HG03439 (cell line): ENCODE measurements around the gene SLC25A29.
"Not testable (repeated sequence)": the region's sequence is repeated elsewhere in the genome, so short reads cannot be mapped to it uniquely, and the experiment has no call there.

Experiments used
- ATAC-seq: cut with Tn5 transposase; IDR thresholded peaks from one replicate; pipeline ENCODE4 v1.9.1; 2021; ENCODE audit warnings: mild to moderate bottlenecking, moderate library complexity; ENCODE audit not compliant: unreplicated experiment

Gene SLC25A29

GRCh38 chr14:100294963-100295330, 11.3 kb downstream of the SLC25A29 start:
- ATAC-seq, result no peak

- no peak for ATAC-seq
Measured at GRCh38 chr14:100294213-100294962, 11.9 kb downstream of the SLC25A29 start.

- ATAC-seq, result no peak
Measured at GRCh38 chr14:100293497-100294212, 12.6 kb downstream of the SLC25A29 start.

GRCh38 chr14:100292776-100293461, 13.3 kb downstream of the SLC25A29 start:
- no peak for ATAC-seq

DNA sequence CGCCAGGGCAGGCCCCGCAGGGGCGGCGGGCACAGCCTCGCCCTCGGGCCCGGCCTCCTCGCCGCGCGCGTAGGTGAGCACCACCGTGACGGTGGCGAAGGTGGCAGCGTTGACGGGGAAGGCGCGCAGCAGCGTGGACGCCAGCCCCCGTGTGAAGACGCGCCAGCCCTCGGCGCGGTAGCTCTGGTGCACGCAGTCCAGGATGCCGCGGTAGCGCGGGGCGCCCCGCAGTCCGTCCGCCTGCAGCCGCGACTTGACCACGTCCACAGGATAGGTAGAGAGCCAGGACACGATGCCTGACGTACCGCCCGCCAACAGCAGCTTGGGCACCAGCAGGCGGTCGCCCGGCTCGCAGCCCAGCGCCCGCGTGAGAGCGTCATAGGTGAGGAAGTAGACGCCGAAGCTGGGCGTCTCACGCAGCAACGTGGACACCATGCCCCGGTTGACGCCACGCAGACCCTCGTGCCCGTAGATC, 13.9 kb downstream of the SLC25A29 start:
- no peak for ATAC-seq

- ATAC-seq, result no peak
Measured at GRCh38 chr14:100291305-100292075, 14.8 kb downstream of the SLC25A29 start.

DNA sequence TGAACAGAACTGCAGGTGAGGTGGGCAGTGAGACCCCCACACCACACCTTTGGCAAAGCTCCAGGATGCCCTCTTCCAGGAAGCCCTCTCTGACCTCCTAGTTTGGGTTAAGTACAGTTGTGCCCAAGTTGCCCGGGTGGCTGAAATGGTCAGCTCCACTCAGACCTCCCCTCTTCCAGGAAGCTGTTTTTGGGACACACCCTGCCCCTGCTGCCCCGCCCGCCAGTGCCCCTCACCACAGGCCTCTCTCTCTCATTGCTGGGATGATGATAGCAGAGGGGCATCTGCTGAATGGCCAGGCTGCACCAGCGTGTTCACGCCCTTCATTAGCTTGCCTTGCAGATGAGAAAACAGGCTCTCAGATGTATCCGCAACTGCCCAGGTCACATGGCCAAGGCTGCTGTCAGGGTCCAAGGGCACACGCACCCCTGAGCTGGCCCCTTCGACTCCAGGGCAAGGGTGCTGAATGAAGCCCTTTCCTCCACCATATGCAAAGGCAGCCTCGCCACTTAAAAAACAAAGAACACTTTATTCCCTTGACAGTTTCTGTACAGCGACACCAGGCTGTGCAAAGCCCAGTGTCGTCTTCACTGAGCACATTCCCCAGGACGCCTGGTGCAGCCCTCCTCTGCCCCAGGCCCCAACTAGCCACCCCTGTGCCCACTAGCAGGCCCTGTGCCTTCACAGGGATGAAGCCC, 15.5 kb downstream of the SLC25A29 start:
- ATAC-seq, result no peak

GRCh38 chr14:100289916-100290606, 16.2 kb downstream of the SLC25A29 start:
- no peak for ATAC-seq

DNA sequence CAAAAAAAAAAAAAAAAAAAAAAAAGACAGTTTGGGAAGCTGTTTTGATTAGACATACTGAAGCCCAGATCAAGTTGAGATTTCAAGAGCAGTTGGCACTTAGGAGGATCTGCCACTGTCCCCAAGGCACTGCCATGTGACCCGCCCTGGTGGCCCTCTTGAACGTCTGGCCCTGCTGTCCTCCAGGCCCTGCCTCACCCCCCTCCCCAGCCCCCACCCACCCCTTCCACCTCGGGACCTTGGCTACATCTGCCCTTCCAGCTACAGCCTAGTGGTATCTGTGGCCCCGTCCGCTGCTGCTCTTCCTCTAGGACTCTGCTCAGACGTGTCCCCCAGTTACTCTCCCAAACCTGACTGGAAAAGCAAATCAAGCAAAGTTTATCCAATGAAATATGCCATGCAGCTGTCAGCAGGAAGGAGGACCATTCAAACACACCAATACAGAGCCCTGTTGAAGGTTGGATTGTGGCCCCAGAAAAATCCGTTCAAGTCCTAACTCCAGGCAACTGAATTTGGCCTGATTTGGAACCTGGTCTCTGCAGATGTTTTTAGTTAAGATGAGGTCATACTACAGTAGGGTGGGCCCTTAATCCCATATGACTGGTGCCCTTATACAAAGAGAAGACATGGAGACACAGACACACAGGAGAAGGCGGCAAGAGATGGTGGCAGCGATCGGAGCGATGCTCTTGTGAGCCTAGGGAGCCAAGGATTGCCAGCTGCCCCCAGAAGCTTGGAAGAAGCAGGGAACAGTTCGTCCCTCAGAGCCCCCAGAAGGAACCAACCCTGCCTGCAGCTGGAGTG, 17.7 kb downstream of the SLC25A29 start:
- no peak for ATAC-seq

DNA sequence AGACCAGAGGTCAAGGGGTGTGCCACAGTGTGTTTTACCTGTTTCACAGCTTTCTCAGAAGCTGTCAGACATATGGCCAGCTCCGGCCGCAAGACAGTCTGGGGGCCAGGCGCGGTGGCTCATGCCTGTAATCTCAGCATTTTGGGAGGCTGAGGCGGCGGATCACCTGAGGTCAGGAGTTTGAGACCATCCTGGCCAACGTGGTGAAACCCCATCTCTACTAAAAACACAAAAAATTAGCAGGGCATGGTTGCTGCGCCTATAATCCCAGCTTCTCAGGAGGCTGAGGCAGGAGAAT, 18.3 kb downstream of the SLC25A29 start:
- not testable (repeated sequence) for ATAC-seq

DNA sequence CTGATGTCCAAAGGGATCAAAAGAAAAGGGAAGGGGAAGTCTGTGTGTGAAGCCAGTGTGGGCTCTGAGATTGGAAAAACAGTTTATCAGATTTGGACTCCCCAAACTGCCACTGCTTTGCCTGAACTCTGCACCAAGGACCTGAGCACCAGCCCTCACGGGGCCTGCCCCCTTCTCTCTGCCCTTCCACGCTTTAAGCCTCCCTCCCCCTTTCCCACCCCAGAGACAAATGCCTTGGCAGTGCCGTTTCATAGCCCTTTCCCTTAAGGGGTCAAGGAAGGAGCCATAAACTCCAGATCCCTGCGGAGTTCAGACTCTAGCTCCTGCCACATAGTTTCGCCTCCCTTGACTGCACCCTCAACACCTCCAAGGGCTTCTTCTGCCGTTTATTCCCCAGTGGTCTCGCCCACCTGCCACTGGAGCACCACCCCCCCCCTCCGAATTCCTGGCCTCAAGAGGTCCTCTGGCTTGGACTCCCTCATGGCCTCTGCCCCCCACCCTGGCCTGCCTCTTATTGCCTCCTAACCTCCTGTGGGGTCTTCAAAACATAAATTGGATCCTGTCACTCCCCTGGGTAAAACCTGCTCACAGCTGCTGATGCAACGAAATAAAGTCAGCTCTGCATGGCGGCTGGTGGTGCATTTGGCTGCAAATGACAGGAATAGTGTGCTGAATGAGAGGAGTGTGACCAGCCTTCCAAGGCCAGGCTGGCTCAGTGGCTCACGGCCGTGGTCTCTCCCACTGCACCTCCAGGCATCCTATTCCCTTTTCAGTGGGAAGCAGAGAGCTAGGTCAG, 18.8 kb downstream of the SLC25A29 start:
- no peak for ATAC-seq

- no peak for ATAC-seq
Measured at GRCh38 chr14:100286484-100287191, 19.6 kb downstream of the SLC25A29 start.

- no peak for ATAC-seq
Measured at GRCh38 chr14:100285913-100286400, 20.3 kb downstream of the SLC25A29 start.

DNA sequence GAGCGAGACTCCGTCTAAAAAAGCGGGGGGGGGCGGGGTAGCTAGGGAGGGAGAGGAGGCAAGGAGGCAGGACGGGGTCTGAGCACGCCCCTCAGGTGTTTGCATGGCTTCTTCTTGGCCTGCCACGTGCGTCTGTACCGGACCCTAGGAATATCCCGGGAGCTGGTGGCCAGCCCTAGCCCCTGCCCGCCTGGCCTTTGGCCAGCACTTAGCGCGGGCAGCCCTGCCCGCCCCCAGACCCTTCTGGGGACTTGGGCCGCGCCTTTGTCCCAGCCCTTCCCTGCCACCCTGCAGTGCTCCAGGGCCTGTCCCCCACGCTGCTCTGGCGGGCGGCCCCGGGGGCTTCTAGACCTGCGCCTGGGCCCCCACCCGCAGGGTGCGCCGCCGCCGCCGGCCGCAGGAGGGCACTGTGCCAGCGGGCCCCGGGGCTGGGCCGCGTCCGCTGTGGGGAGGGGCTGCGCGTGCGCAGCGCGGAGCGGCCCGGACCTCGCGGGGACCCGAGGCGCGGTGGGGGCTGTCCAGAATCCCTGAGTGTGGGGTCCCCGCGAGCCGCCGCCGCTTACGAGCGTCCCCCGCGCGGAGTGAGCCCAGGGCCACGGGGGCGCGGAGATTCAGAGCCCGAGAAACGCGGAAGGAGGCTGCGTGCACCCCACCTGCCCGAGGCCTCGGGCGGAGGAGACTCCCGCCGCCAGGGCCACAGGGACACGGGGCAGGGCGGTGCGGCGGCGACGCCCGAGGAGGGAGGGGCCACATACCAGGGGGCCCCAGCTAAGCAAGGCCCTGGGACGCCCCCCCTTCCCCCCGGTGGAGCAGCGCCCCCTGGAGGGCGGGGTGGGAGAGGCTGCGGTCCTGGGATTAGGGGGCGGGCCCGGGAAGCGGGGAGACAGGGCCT, 21.0 kb downstream of the SLC25A29 start:
- peak; percentile 80 for ATAC-seq

DNA sequence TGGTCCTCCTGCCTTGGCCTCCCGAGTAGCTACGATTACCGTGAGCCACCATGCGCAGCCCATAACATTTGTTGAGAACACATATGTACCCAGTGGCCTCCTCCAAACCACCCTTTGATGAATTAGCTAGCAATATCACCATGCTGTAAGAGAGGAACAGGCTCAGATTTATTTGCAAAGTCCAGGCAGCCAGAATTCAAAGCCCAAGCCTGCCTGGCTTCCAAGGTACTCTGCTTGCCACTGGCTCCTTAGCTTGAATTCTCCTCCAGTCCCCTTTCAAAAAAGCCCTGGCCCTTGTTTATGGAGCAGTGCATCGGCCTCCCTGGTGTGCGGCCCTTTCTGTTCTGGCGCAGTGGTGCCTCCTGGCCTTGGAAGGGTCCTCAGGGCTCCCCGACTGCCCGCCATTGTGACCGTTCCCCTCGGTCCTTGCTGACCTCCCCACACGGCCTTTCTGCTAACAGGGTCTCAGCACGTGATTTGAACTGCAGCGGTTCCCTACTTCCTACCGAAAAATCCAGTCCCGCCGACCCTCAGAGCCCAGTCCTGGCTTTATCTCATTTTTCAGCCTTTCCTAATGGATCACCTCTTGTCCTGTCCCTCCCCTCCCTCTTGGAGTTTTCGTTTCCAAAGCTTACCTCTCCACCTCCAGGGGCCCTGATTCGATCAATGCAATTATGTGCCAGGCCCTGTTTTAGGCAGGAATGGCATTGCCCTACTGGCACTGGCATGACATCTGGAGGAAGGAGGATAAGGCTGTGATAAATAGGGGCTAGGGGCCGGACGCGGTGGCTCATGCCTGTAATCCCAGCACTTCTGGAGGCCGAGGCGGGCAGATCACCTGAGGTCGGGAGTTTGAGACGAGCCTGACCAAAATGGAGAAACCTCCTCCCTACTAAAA, 22.0 kb downstream of the SLC25A29 start:
- no peak for ATAC-seq

GRCh38 chr14:100283436-100283835, 22.8 kb downstream of the SLC25A29 start:
- ATAC-seq, result not testable (repeated sequence)
